ENCODE measurements around the gene BNC2. TPM values are rescaled to one million over a fixed set of nuclear protein-coding genes. Genes with fewer than 3 reads are reported as not detected.

The BNC2 gene
- total and polyA plus RNA-seq, 2 of the 4 experiments (the other 2 are of a cell fraction) = 15.5 to 45.2 TPM

GRCh38 chr9:16794103-16794502 is 76.4 kb downstream of the BNC2 start:
- Histone ChIP-seq H3K4ac (ENCODE audit: low read depth, low read length) (no peak overlapping the region), H2AK5ac (ENCODE audit: low read depth, low read length) (peak overlapping the region; percentile 82), H2AK9ac (replicated peaks; ENCODE audit: low read depth, low read length, poor library complexity) (no peak overlapping the region), H4K91ac (ENCODE audit: insufficient read depth, low read depth, low read length) (no peak overlapping the region; the same call in 1 of the 2 replicates), H4K20me1 (ENCODE audit: insufficient read depth, low read length) (no peaks in the 10 kb centered on the region; the same call in 1 of the 2 replicates), H3K9me3 (ENCODE audit: control insufficient read depth, insufficient read depth, low read length) (no peaks in the 10 kb centered on the region), H3K9ac (ENCODE audit: low read depth, low read length) (no peak overlapping the region), H3K4me1 (ENCODE audit: control insufficient read depth, insufficient read depth, low read length) (peaks cover 14% of the 10 kb centered on the region), H3K4me2 (ENCODE audit: low read depth, low read length) (no peak overlapping the region), H4K5ac (ENCODE audit: low read depth, low read length) (no peak overlapping the region; the same call in 1 of the 2 replicates), H2BK15ac (ENCODE audit: low read depth, low read length) (0 out of 3 replicates have a peak overlapping the region, but pooled peaks have one; percentile 73), H2BK120ac (ENCODE audit: low read depth, low read length) (peak overlapping the region; percentile 21; the same call in 1 of the 2 replicates), H4K8ac (ENCODE audit: low read depth in 2 of 2, low read length in 2 of 2) (peak overlapping the region in 1 of 2 experiments; percentile 48; a peak in 1 of 4 replicates), H3K9me1 (ENCODE audit: insufficient read depth, low read length) (peaks cover 6% of the 10 kb centered on the region; the same call in 1 of the 2 replicates), H3K14ac (replicated peaks; ENCODE audit: low read depth, low read length) (no peak overlapping the region), H3K36me3 (ENCODE audit: control insufficient read depth, insufficient read depth, low read length) (peaks cover 2% of the 10 kb centered on the region; the same call in 1 of the 2 replicates), H3K27me3 (ENCODE audit: control insufficient read depth, insufficient read depth, low read length) (no peaks in the 10 kb centered on the region), H3K27ac (ENCODE audit: insufficient read depth, low read length) (peak overlapping the region; percentile 32; the same call in 1 of the 2 replicates), H2BK20ac (ENCODE audit: low read depth, low read length) (peak overlapping the region; percentile 51; the same call in 1 of the 2 replicates), H3K56ac (ENCODE audit: extremely low read depth, insufficient read depth, low read length) (no peak overlapping the region), H2BK5ac (ENCODE audit: low read depth, low read length, poor library complexity, severe bottlenecking) (peak overlapping the region; percentile 69), H2AFZ (replicated peaks; ENCODE audit: low read length, poor library complexity) (no peak overlapping the region), H3K4me3 (ENCODE audit: insufficient read depth, low read depth, low read length) (no peak overlapping the region), H3K18ac (ENCODE audit: low read depth, low read length) (peak overlapping the region; percentile 5), H3K23ac (ENCODE audit: low read depth, low read length) (no peak overlapping the region), H3K79me1 (ENCODE audit: low read depth in 1 of 2, low read length in 2 of 2) (peaks cover 27 to 69% of the 10 kb centered on the region in 2 experiments)
- DNase-seq = no peak
- ChIA-PET CTCF (no interaction called here), POLR2A (ENCODE audit: unreplicated experiment) (no interaction called here)
- dilution Hi-C loops (cut with HindIII; ENCODE audit: low sequenced_read_pairs, unreplicated experiment) (no loop called here), in situ Hi-C loops (cut with MboI; ENCODE audit: low sequenced_read_pairs) (no loop called here), intact Hi-C loops (cut with micrococcal nuclease) (no loop called here)
- WGBS, 2 experiments (ENCODE audit: extremely low coverage in 2 of 2, insufficient read length in 1 of 2) = no CpG with 5 or more reads among the region's 4 CpGs
- BruUV-seq (replicated peaks) = no TSS peak
- no peak for ATAC-seq (ENCODE audit: low read depth)
- TF ChIP-seq ELK1 (IDR thresholded peaks at IDR 0.05; ENCODE audit: borderline replicate concordance, low read depth, low read length) = no peak
- TF ChIP-seq SMC3 (IDR thresholded peaks at IDR 0.05; ENCODE audit: low read depth, low read length) = no peak
